Measurements from ENCODE around the gene C19orf18.

GRCh38 chr19:57947088-57947418 lies 27.3 kb downstream of the C19orf18 start:
- TF ChIP-seq CTCF (conservative IDR thresholded peaks at IDR 0.05; ENCODE audit: low read depth, low read length) (no peak), EZH2 (IDR thresholded peaks at IDR 0.05; ENCODE audit: borderline replicate concordance, low read depth, low read length, poor library complexity, severe bottlenecking) (no peak)

Measured in A673 (cell line).